ENCODE data around the gene OR7A10.

- TF ChIP-seq CTCF (IDR thresholded peaks at IDR 0.05) (no peak), POLR2A (IDR thresholded peaks at IDR 0.05) (no peak)
These were observed 19.8 kb upstream of the OR7A10 start for GRCh38 chr19:14868497-14868896.
